Panc1 (cell line): Measurements from ENCODE around the gene ZHX3.

Experiments
- POLR2AphosphoS5 ChIP-seq: IDR thresholded peaks from 2 replicates; pipeline ENCODE4 v1.6.1; 2012; ENCODE audit warnings: mild to moderate bottlenecking, low read depth, low read length, moderate library complexity
- SIN3A ChIP-seq: IDR thresholded peaks from 2 replicates; pipeline ENCODE4 v1.6.1; 2012; ENCODE audit warnings: low read depth, mild to moderate bottlenecking, low read length, moderate library complexity, borderline replicate concordance; ENCODE audit not compliant: insufficient read depth
- TCF7L2 ChIP-seq: IDR thresholded peaks from 2 replicates; pipeline ENCODE4 v1.6.1; 2011; ENCODE audit warnings: mild to moderate bottlenecking, low read depth, low read length, inconsistent platforms
- TF ChIP-seq, protein P1 (sequence below): fragments of 450-650 bp; IDR thresholded peaks from 2 replicates; pipeline ENCODE4 v1.5.1; 2017; ENCODE audit warnings: mild to moderate bottlenecking
- TF ChIP-seq, protein P2 (sequence below), 2 experiments: IDR thresholded peaks; 2 replicates each; pipeline ENCODE4 v1.6.1; 2011 to 2012; ENCODE audit warnings: low read depth in 2 of 2, control low read depth in 1 of 2, low read length in 1 of 2, mild to moderate bottlenecking in 1 of 2, moderate library complexity in 1 of 2; ENCODE audit not compliant: insufficient read depth in 1 of 2

DNA sequence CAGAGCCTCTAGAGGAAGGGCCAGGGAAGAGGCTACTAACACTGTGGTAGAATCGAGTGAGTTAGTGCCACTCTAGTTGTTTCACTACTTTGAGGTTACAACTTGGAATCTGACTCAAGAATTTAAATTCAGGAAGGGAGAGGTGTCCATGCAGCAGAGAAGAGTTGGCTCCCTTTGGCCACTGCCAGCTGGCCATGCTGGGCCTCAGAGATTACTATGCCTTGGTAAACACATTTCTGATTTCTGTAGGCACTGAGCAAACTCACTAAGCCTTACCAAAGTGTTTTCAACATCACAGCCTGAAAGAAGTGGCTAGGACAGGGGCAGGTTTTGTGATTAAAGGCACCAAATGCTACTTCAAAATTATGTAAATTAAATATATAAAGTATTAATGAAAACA is 61.9 kb downstream of the ZHX3 start:
- TF ChIP-seq, protein P1, sequence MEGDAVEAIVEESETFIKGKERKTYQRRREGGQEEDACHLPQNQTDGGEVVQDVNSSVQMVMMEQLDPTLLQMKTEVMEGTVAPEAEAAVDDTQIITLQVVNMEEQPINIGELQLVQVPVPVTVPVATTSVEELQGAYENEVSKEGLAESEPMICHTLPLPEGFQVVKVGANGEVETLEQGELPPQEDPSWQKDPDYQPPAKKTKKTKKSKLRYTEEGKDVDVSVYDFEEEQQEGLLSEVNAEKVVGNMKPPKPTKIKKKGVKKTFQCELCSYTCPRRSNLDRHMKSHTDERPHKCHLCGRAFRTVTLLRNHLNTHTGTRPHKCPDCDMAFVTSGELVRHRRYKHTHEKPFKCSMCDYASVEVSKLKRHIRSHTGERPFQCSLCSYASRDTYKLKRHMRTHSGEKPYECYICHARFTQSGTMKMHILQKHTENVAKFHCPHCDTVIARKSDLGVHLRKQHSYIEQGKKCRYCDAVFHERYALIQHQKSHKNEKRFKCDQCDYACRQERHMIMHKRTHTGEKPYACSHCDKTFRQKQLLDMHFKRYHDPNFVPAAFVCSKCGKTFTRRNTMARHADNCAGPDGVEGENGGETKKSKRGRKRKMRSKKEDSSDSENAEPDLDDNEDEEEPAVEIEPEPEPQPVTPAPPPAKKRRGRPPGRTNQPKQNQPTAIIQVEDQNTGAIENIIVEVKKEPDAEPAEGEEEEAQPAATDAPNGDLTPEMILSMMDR = no peak
- no peak for TF ChIP-seq POLR2AphosphoS5
- TF ChIP-seq SIN3A = no peak
- TF ChIP-seq, protein P2, sequence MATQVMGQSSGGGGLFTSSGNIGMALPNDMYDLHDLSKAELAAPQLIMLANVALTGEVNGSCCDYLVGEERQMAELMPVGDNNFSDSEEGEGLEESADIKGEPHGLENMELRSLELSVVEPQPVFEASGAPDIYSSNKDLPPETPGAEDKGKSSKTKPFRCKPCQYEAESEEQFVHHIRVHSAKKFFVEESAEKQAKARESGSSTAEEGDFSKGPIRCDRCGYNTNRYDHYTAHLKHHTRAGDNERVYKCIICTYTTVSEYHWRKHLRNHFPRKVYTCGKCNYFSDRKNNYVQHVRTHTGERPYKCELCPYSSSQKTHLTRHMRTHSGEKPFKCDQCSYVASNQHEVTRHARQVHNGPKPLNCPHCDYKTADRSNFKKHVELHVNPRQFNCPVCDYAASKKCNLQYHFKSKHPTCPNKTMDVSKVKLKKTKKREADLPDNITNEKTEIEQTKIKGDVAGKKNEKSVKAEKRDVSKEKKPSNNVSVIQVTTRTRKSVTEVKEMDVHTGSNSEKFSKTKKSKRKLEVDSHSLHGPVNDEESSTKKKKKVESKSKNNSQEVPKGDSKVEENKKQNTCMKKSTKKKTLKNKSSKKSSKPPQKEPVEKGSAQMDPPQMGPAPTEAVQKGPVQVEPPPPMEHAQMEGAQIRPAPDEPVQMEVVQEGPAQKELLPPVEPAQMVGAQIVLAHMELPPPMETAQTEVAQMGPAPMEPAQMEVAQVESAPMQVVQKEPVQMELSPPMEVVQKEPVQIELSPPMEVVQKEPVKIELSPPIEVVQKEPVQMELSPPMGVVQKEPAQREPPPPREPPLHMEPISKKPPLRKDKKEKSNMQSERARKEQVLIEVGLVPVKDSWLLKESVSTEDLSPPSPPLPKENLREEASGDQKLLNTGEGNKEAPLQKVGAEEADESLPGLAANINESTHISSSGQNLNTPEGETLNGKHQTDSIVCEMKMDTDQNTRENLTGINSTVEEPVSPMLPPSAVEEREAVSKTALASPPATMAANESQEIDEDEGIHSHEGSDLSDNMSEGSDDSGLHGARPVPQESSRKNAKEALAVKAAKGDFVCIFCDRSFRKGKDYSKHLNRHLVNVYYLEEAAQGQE (IDR thresholded peaks at IDR 0.05; ENCODE audit: insufficient read depth in 1 of 2, low read depth in 2 of 2, low read length in 1 of 2) = no peak
- no peak for TF ChIP-seq TCF7L2
